Panc1 (cell line): ENCODE results near the gene PARD3. TPM values are rescaled to one million over a fixed set of nuclear protein-coding genes. Genes with fewer than 3 reads are reported as not detected.

Experiments
- ATAC-seq: fragments of 200-7000 bp; cut with Tn5 transposase; 2 replicates; pipeline ENCODE4 v1.9.1; 2020; ENCODE audit warnings: mild to moderate bottlenecking, moderate library complexity
- BruUV-seq: library from RNA; stranded (reverse); fragments of 400-500 nt; replicated peaks from 2 replicates; lab custom pipeline; 2021; lab: Mats Ljungman, UMichigan
- CTCF ChIA-PET: fragments of 300-600 bp; sonication (Branson Sonifier 250); formaldehyde crosslinking; loops from one replicate; lab custom pipeline; 2022; ENCODE audit warnings: antibody characterized with exemption; lab: Charles Lee
- POLR2A ChIA-PET: fragments of 300-600 bp; sonication (Branson Sonifier 250); formaldehyde crosslinking; loops from one replicate; lab custom pipeline; 2022; ENCODE audit warnings: antibody characterized with exemption; lab: Charles Lee
- DNase-seq: peaks from one replicate; pipeline ENCODE4 v3.0.0-alpha.2; 2010; ENCODE audit warnings: low read depth, low spot score
- H3K27ac ChIP-seq: 2 replicates; pipeline ENCODE4 v1.5.1; 2011; ENCODE audit warnings: mild to moderate bottlenecking, low read length, inconsistent platforms
- H3K27me3 ChIP-seq: fragments of 200-500 bp; sonication (Bioruptor generic); 2 replicates; pipeline ENCODE4 v1.6.0; 2014; ENCODE audit warnings: low read length, inconsistent platforms; ENCODE audit not compliant: control insufficient read depth, insufficient read depth
- H3K36me3 ChIP-seq: fragments of 200-500 bp; sonication (Bioruptor generic); 2 replicates; pipeline ENCODE4 v1.5.1; 2014; ENCODE audit warnings: inconsistent platforms, mild to moderate bottlenecking, low read length, moderate library complexity; ENCODE audit not compliant: control insufficient read depth, insufficient read depth
- H3K4me1 ChIP-seq: 2 replicates; pipeline ENCODE4 v1.5.1; 2011; ENCODE audit warnings: inconsistent platforms, mild to moderate bottlenecking, low read length, moderate library complexity; ENCODE audit not compliant: control insufficient read depth, insufficient read depth
- H3K4me3 ChIP-seq, 2 experiments: 2 replicates each; pipeline ENCODE4 v1.5.1; 2011 to 2012; ENCODE audit warnings: low read depth in 2 of 2, low read length in 2 of 2, mild to moderate bottlenecking in 2 of 2, inconsistent platforms in 1 of 2, moderate library complexity in 1 of 2
- H3K9me3 ChIP-seq: fragments of 200-500 bp; sonication (Bioruptor generic); 2 replicates; pipeline ENCODE4 v1.5.1; 2014; ENCODE audit warnings: low read depth, mild to moderate bottlenecking, inconsistent platforms, low read length, moderate library complexity; ENCODE audit not compliant: control insufficient read depth, insufficient read depth
- CTCF ChIP-seq: fragments of 450-650 bp; IDR thresholded peaks from 2 replicates; pipeline ENCODE4 v1.5.1; 2017; ENCODE audit warnings: mild to moderate bottlenecking
- POLR2AphosphoS5 ChIP-seq: IDR thresholded peaks from 2 replicates; pipeline ENCODE4 v1.6.1; 2012; ENCODE audit warnings: mild to moderate bottlenecking, low read depth, low read length, moderate library complexity
- SIN3A ChIP-seq: IDR thresholded peaks from 2 replicates; pipeline ENCODE4 v1.6.1; 2012; ENCODE audit warnings: low read depth, mild to moderate bottlenecking, low read length, moderate library complexity, borderline replicate concordance; ENCODE audit not compliant: insufficient read depth
- TCF7L2 ChIP-seq: IDR thresholded peaks from 2 replicates; pipeline ENCODE4 v1.6.1; 2011; ENCODE audit warnings: mild to moderate bottlenecking, low read depth, low read length, inconsistent platforms
- in situ Hi-C: cut with HindIII; loops from 2 replicates; pipeline ENCODE4 v1.10.0; 2016; ENCODE audit warnings: low sequenced_read_pairs, low pct_unique_long_range_greater_than_20kb
- intact Hi-C: fragments of 100-400 bp; cut with micrococcal nuclease; formaldehyde crosslinking; loops from one replicate; pipeline ENCODE4 v1.10.0; 2022; ENCODE audit not compliant: unreplicated experiment
- total RNA-seq: library from RNA; stranded (reverse); gene quantifications from one replicate; pipeline ENCODE4 v1.2.1, GENCODE V29; 2021; ENCODE audit not compliant: unreplicated experiment
- TF ChIP-seq, protein P1 (sequence below), 2 experiments: IDR thresholded peaks; 2 replicates each; pipeline ENCODE4 v1.6.1; 2011 to 2012; ENCODE audit warnings: low read depth in 2 of 2, control low read depth in 1 of 2, low read length in 1 of 2, mild to moderate bottlenecking in 1 of 2, moderate library complexity in 1 of 2; ENCODE audit not compliant: insufficient read depth in 1 of 2

The PARD3 gene
- total RNA-seq, 1 experiment from 2014 or later: 29.8 TPM

- BruUV-seq: no TSS peak
- Histone ChIP-seq H3K9me3 (no peaks in the 10 kb centered on the region), H3K27me3 (no peaks in the 10 kb centered on the region), H3K4me3 (no peak overlapping the region), H3K27ac (no peak overlapping the region), H3K4me1 (peaks cover 20% of the 10 kb centered on the region), H3K36me3 (no peaks in the 10 kb centered on the region)
- intact Hi-C loops (no loop called here), in situ Hi-C loops (no loop called here)
- CTCF ChIA-PET: no interaction called here
- TF ChIP-seq CTCF: no peak
- TF ChIP-seq, protein P1, sequence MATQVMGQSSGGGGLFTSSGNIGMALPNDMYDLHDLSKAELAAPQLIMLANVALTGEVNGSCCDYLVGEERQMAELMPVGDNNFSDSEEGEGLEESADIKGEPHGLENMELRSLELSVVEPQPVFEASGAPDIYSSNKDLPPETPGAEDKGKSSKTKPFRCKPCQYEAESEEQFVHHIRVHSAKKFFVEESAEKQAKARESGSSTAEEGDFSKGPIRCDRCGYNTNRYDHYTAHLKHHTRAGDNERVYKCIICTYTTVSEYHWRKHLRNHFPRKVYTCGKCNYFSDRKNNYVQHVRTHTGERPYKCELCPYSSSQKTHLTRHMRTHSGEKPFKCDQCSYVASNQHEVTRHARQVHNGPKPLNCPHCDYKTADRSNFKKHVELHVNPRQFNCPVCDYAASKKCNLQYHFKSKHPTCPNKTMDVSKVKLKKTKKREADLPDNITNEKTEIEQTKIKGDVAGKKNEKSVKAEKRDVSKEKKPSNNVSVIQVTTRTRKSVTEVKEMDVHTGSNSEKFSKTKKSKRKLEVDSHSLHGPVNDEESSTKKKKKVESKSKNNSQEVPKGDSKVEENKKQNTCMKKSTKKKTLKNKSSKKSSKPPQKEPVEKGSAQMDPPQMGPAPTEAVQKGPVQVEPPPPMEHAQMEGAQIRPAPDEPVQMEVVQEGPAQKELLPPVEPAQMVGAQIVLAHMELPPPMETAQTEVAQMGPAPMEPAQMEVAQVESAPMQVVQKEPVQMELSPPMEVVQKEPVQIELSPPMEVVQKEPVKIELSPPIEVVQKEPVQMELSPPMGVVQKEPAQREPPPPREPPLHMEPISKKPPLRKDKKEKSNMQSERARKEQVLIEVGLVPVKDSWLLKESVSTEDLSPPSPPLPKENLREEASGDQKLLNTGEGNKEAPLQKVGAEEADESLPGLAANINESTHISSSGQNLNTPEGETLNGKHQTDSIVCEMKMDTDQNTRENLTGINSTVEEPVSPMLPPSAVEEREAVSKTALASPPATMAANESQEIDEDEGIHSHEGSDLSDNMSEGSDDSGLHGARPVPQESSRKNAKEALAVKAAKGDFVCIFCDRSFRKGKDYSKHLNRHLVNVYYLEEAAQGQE (IDR thresholded peaks at IDR 0.05; ENCODE audit: insufficient read depth in 1 of 2, low read depth in 2 of 2, low read length in 1 of 2): no peak
- TF ChIP-seq POLR2AphosphoS5: no peak
- no peak for TF ChIP-seq TCF7L2
- no peak for TF ChIP-seq SIN3A
- ATAC-seq (no peak), DNase-seq (no peak)
- POLR2A ChIA-PET: interaction anchor here (0.7 kb wide), 1 partner anchor 97 kb away, joined by 17 read pairs; no protein-coding TSS in a partner anchor
Measured at GRCh38 chr10:34716958-34717357, 98.1 kb downstream of the PARD3 start.

- ChIA-PET POLR2A (interaction anchor here (0.7 kb wide), 1 partner anchor 98 kb away, joined by 17 read pairs; no protein-coding TSS in a partner anchor), CTCF (no interaction called here)
- H3K4me1 ChIP-seq: peaks cover 17% of the 10 kb centered on the region
- H3K27me3 ChIP-seq: no peaks in the 10 kb centered on the region
- ATAC-seq: no peak
- H3K27ac ChIP-seq: no peak overlapping the region
- no peak overlapping the region for H3K4me3 ChIP-seq
- no peak for DNase-seq
- TF ChIP-seq SIN3A: no peak
- in situ Hi-C loops: no loop called here
- H3K9me3 ChIP-seq: no peaks in the 10 kb centered on the region
- intact Hi-C loops: no loop called here
- no TSS peak for BruUV-seq
- H3K36me3 ChIP-seq: no peaks in the 10 kb centered on the region
Measured at GRCh38 chr10:34716234-34716633, 98.9 kb downstream of the PARD3 start.

- in situ Hi-C loops (no loop called here), intact Hi-C loops (no loop called here)
- no TSS peak for BruUV-seq
- TF ChIP-seq, protein P1 (IDR thresholded peaks at IDR 0.05; ENCODE audit: insufficient read depth in 1 of 2, low read depth in 2 of 2, low read length in 1 of 2): no peak
- TF ChIP-seq POLR2AphosphoS5: no peak
- no peak for TF ChIP-seq SIN3A
- TF ChIP-seq CTCF: no peak
- TF ChIP-seq TCF7L2: no peak
- no peak overlapping the region for H3K27ac ChIP-seq
- H3K27me3 ChIP-seq: no peaks in the 10 kb centered on the region
- no peak overlapping the region for H3K4me3 ChIP-seq
- POLR2A ChIA-PET: no interaction called here
- CTCF ChIA-PET: no interaction called here
- H3K4me1 ChIP-seq: peaks cover 14% of the 10 kb centered on the region
- no peaks in the 10 kb centered on the region for H3K9me3 ChIP-seq
- ATAC-seq: no peak
- H3K36me3 ChIP-seq: no peaks in the 10 kb centered on the region
- no peak for DNase-seq
Measured at GRCh38 chr10:34715511-34716187, 99.4 kb downstream of the PARD3 start.
